ENCODE results near the gene HNRNPAB. TPM values are rescaled to one million over a fixed set of nuclear protein-coding genes. Genes with fewer than 3 reads are reported as not detected.
"Not testable (repeated sequence)": the region's sequence is repeated elsewhere in the genome, so short reads cannot be mapped to it uniquely, and the experiment has no call there.

HNRNPAB gene
- total RNA-seq, 1 experiment from 2014 or later, result 408 TPM

GRCh38 chr5:178252258-178252657 lies 47.9 kb downstream of the HNRNPAB start:
- Histone ChIP-seq H3K4me1 (ENCODE audit: insufficient read depth, low read length, poor library complexity, severe bottlenecking) (no peaks in the 10 kb centered on the region), H3K4me3 (ENCODE audit: low read depth, low read length, poor library complexity, severe bottlenecking) (no peak overlapping the region), H3K27ac (ENCODE audit: low read depth, low read length, poor library complexity, severe bottlenecking) (no peak overlapping the region), H3K36me3 (ENCODE audit: insufficient read depth, low read length, poor library complexity, severe bottlenecking) (no peaks in the 10 kb centered on the region), H3K9me3 (ENCODE audit: low read depth, low read length, poor library complexity, severe bottlenecking) (no peaks in the 10 kb centered on the region), H3K27me3 (replicated peaks; ENCODE audit: insufficient read depth, low read depth, low read length, poor library complexity) (no peaks in the 10 kb centered on the region)
- ChIA-PET CTCF (no interaction called here), POLR2A (ENCODE audit: low non-redundant PET) (no interaction called here)
- TF ChIP-seq CTCF (conservative IDR thresholded peaks at IDR 0.05; ENCODE audit: low read depth, low read length) (no peak), EZH2 (IDR thresholded peaks at IDR 0.05; ENCODE audit: borderline replicate concordance, low read depth, low read length, poor library complexity, severe bottlenecking) (no peak)
- DNase-seq (ENCODE audit: low spot score), result no peak
- BruUV-seq (replicated peaks), result no TSS peak
- intact Hi-C loops (cut with micrococcal nuclease; ENCODE audit: unreplicated experiment), result no loop called here

GRCh38 chr5:178253632-178254031 lies 49.3 kb downstream of the HNRNPAB start:
- H3K9me3 ChIP-seq (ENCODE audit: low read depth, low read length, poor library complexity, severe bottlenecking); H3K4me1 ChIP-seq (ENCODE audit: insufficient read depth, low read length, poor library complexity, severe bottlenecking); intact Hi-C loops (cut with micrococcal nuclease; ENCODE audit: unreplicated experiment); CTCF ChIA-PET; H3K36me3 ChIP-seq (ENCODE audit: insufficient read depth, low read length, poor library complexity, severe bottlenecking); BruUV-seq (replicated peaks); H3K4me3 ChIP-seq (ENCODE audit: low read depth, low read length, poor library complexity, severe bottlenecking); POLR2A ChIA-PET (ENCODE audit: low non-redundant PET); DNase-seq (ENCODE audit: low spot score); H3K27me3 ChIP-seq (replicated peaks; ENCODE audit: insufficient read depth, low read depth, low read length, poor library complexity); H3K27ac ChIP-seq (ENCODE audit: low read depth, low read length, poor library complexity, severe bottlenecking): not testable (repeated sequence)

- ChIA-PET POLR2A (ENCODE audit: low non-redundant PET) (no interaction called here), CTCF (no interaction called here)
- intact Hi-C loops (cut with micrococcal nuclease; ENCODE audit: unreplicated experiment), result no loop called here
- H3K27ac ChIP-seq (ENCODE audit: low read depth, low read length, poor library complexity, severe bottlenecking), result no peak overlapping the region
- no peaks in the 10 kb centered on the region for H3K9me3 ChIP-seq (ENCODE audit: low read depth, low read length, poor library complexity, severe bottlenecking)
- no TSS peak for BruUV-seq (replicated peaks)
- no peak for TF ChIP-seq CTCF (conservative IDR thresholded peaks at IDR 0.05; ENCODE audit: low read depth, low read length)
- TF ChIP-seq EZH2 (IDR thresholded peaks at IDR 0.05; ENCODE audit: borderline replicate concordance, low read depth, low read length, poor library complexity, severe bottlenecking), result no peak
- H3K36me3 ChIP-seq (ENCODE audit: insufficient read depth, low read length, poor library complexity, severe bottlenecking), result no peaks in the 10 kb centered on the region
- no peaks in the 10 kb centered on the region for H3K4me1 ChIP-seq (ENCODE audit: insufficient read depth, low read length, poor library complexity, severe bottlenecking)
- DNase-seq (ENCODE audit: low spot score), result no peak
- H3K4me3 ChIP-seq (ENCODE audit: low read depth, low read length, poor library complexity, severe bottlenecking), result no peak overlapping the region
- H3K27me3 ChIP-seq (replicated peaks; ENCODE audit: insufficient read depth, low read depth, low read length, poor library complexity), result no peaks in the 10 kb centered on the region
Measured at GRCh38 chr5:178256746-178257145, 52.4 kb downstream of the HNRNPAB start.

- BruUV-seq (replicated peaks), result no TSS peak
Measured at GRCh38 chr5:178257650-178258049, 53.3 kb downstream of the HNRNPAB start.

More at GRCh38 chr5:178257650-178258049, 53.3 kb downstream of the HNRNPAB start:
- ChIA-PET CTCF (no interaction called here), POLR2A (ENCODE audit: low non-redundant PET) (no interaction called here)
- DNase-seq (ENCODE audit: low spot score), result no peak
- H3K36me3 ChIP-seq (ENCODE audit: insufficient read depth, low read length, poor library complexity, severe bottlenecking), result no peaks in the 10 kb centered on the region
- intact Hi-C loops (cut with micrococcal nuclease; ENCODE audit: unreplicated experiment), result no loop called here
- H3K4me1 ChIP-seq (ENCODE audit: insufficient read depth, low read length, poor library complexity, severe bottlenecking), result no peaks in the 10 kb centered on the region
- H3K4me3 ChIP-seq (ENCODE audit: low read depth, low read length, poor library complexity, severe bottlenecking), result no peak overlapping the region
- H3K27me3 ChIP-seq (replicated peaks; ENCODE audit: insufficient read depth, low read depth, low read length, poor library complexity), result no peaks in the 10 kb centered on the region
- TF ChIP-seq CTCF (conservative IDR thresholded peaks at IDR 0.05; ENCODE audit: low read depth, low read length) (no peak), EZH2 (IDR thresholded peaks at IDR 0.05; ENCODE audit: borderline replicate concordance, low read depth, low read length, poor library complexity, severe bottlenecking) (no peak)
- no peak overlapping the region for H3K27ac ChIP-seq (ENCODE audit: low read depth, low read length, poor library complexity, severe bottlenecking)
- no peaks in the 10 kb centered on the region for H3K9me3 ChIP-seq (ENCODE audit: low read depth, low read length, poor library complexity, severe bottlenecking)

Measured in A673 (cell line).